Keratinocyte (primary cell): ENCODE results near the gene PIK3C3. TPM values are rescaled to one million over a fixed set of nuclear protein-coding genes. Genes with fewer than 3 reads are reported as not detected.

Source experiments
- DNase-seq: peaks from one replicate; pipeline ENCODE4 v3.0.0-alpha.2; 2011; ENCODE audit warnings: low read depth, missing footprints, low spot score
- FAIRE-seq: peaks from 2 replicates; lab custom pipeline; 2011; peaks lifted over from hg19 to GRCh38; lab: Jason Lieb, UNC
- H2AFZ ChIP-seq: 2 replicates; pipeline ENCODE4 v1.6.0; 2012; ENCODE audit warnings: low read length, control low read depth, inconsistent platforms; ENCODE audit not compliant: control insufficient read depth
- H3K27ac ChIP-seq: 2 replicates; pipeline ENCODE4 v1.5.1; 2011; ENCODE audit warnings: low read length; ENCODE audit not compliant: control insufficient read depth, insufficient read depth
- H3K27me3 ChIP-seq: 3 replicates; pipeline ENCODE4 v1.6.0; 2011; ENCODE audit warnings: low read length; ENCODE audit not compliant: control insufficient read depth, insufficient read depth; ENCODE audit errors: extremely low read depth
- H3K36me3 ChIP-seq, 2 experiments: 2 replicates in 1 of 2; 3 replicates in 1 of 2; pipeline ENCODE4 v1.5.1; 2011; ENCODE audit warnings: low read length in 2 of 2, mild to moderate bottlenecking in 1 of 2; ENCODE audit not compliant: control insufficient read depth in 2 of 2, insufficient read depth in 2 of 2; ENCODE audit errors: extremely low read depth in 1 of 2
- H3K4me1 ChIP-seq: 3 replicates; pipeline ENCODE4 v1.5.1; 2011; ENCODE audit warnings: low read length; ENCODE audit not compliant: control insufficient read depth, insufficient read depth; ENCODE audit errors: extremely low read depth
- H3K4me2 ChIP-seq: 3 replicates; pipeline ENCODE4 v1.6.0; 2011; ENCODE audit warnings: low read depth, low read length; ENCODE audit not compliant: control insufficient read depth, insufficient read depth; ENCODE audit errors: extremely low read depth
- H3K4me3 ChIP-seq, 3 experiments: fragments of 200-600 bp in 1 of 3; sonication (generic) in 1 of 3; 2 replicates in 2 of 3; 3 replicates in 1 of 3; pipeline ENCODE4 v1.5.1; 2011 to 2016; ENCODE audit warnings: low read length in 3 of 3, mild to moderate bottlenecking in 3 of 3, control low read depth in 2 of 3, inconsistent platforms in 1 of 3, low read depth in 1 of 3, mixed read lengths in 1 of 3, mixed run types in 1 of 3, moderate library complexity in 1 of 3; ENCODE audit not compliant: control insufficient read depth in 2 of 3, insufficient read depth in 2 of 3; ENCODE audit errors: extremely low read depth in 1 of 3
- H3K79me2 ChIP-seq: 2 replicates; pipeline ENCODE4 v1.6.0; 2012; ENCODE audit warnings: low read length; ENCODE audit not compliant: control insufficient read depth, insufficient read depth
- H3K9ac ChIP-seq: 3 replicates; pipeline ENCODE4 v1.6.0; 2011; ENCODE audit warnings: low read length; ENCODE audit not compliant: control insufficient read depth, insufficient read depth; ENCODE audit errors: extremely low read depth
- H3K9me1 ChIP-seq: 3 replicates; pipeline ENCODE4 v1.6.0; 2011; ENCODE audit warnings: low read length; ENCODE audit not compliant: control insufficient read depth, insufficient read depth; ENCODE audit errors: extremely low read depth
- H3K9me3 ChIP-seq: 2 replicates; pipeline ENCODE4 v1.5.1; 2012; ENCODE audit warnings: low read depth, low read length; ENCODE audit not compliant: control insufficient read depth
- H4K20me1 ChIP-seq: 3 replicates; pipeline ENCODE4 v1.6.0; 2011; ENCODE audit warnings: low read length; ENCODE audit not compliant: control insufficient read depth, insufficient read depth; ENCODE audit errors: extremely low read depth
- CTCF ChIP-seq, 3 experiments: IDR thresholded peaks in 1 of 3; conservative IDR thresholded peaks in 1 of 3; optimal IDR thresholded peaks in 1 of 3; 2 replicates in 2 of 3; 3 replicates in 1 of 3; pipeline versions ENCODE3 to v1.5.1; 2011; ENCODE audit warnings: low read length in 3 of 3, mild to moderate bottlenecking in 3 of 3, moderate library complexity in 2 of 3, control low read depth in 1 of 3, inconsistent platforms in 1 of 3; ENCODE audit not compliant: insufficient read depth in 2 of 3; ENCODE audit errors: extremely low read depth in 1 of 3
- EZH2 ChIP-seq: IDR thresholded peaks from one replicate; pipeline ENCODE4 v1.6.1; 2012; ENCODE audit warnings: inconsistent platforms, mild to moderate bottlenecking, low read length, moderate library complexity
- dilution Hi-C: fragments of 300-500 bp; cut with MboI; formaldehyde crosslinking; loops from one replicate; pipeline ENCODE4 v1.7.0; 2020; ENCODE audit warnings: low sequenced_read_pairs; ENCODE audit not compliant: extremely low pct_ligation_motif_present
- polyA plus RNA-seq, 5 experiments: library from polyadenylated mRNA; depleted of rRNA in 3 of 5; stranded (reverse) in 3 of 5; stranded (forward) in 1 of 5; unstranded in 1 of 5; fragments of >200 nt; gene quantifications; 1 replicate in 1 of 5; 2 replicates in 3 of 5; 3 replicates in 1 of 5; pipeline versions ENCODE4 v1.2.1 to v1.2.3, GENCODE V29; 2011 to 2012; ENCODE audit warnings: missing spikeins in 2 of 5, low read depth in 1 of 5, low replicate concordance in 1 of 5

PIK3C3 gene
- polyA plus RNA-seq, 1 donor (not counting 4 experiments of a cell fraction or from before 2014, with no cell fraction given): 65.0 TPM

GRCh38 chr18:41933778-41934177, 21.3 kb upstream of the PIK3C3 start:
- Histone ChIP-seq H3K9me1 (no peaks in the 10 kb centered on the region), H3K27me3 (no peaks in the 10 kb centered on the region), H3K4me1 (no peaks in the 10 kb centered on the region), H3K36me3 (no peaks in the 10 kb centered on the region), H3K9me3 (no peaks in the 10 kb centered on the region), H4K20me1 (no peaks in the 10 kb centered on the region), H3K27ac (no peak overlapping the region), H3K79me2 (no peaks in the 10 kb centered on the region), H2AFZ (no peak overlapping the region), H3K4me3 (no peak overlapping the region), H3K4me2 (no peak overlapping the region), H3K9ac (no peak overlapping the region)
- dilution Hi-C loops: no loop called here
- FAIRE-seq (no peak), DNase-seq (no peak)
- TF ChIP-seq CTCF (optimal IDR thresholded peaks at IDR 0.05 in 1 of 3, IDR thresholded peaks at IDR 0.05 in 1 of 3, conservative IDR thresholded peaks at IDR 0.05 in 1 of 3; ENCODE audit: extremely low read depth in 1 of 3, insufficient read depth in 2 of 3, low read length in 3 of 3): no peak
- no peak for TF ChIP-seq EZH2

GRCh38 chr18:41936471-41937134, 18.4 kb upstream of the PIK3C3 start:
- Histone ChIP-seq H3K27me3 (no peaks in the 10 kb centered on the region), H3K9ac (no peak overlapping the region), H3K9me1 (no peaks in the 10 kb centered on the region), H3K36me3 (no peaks in the 10 kb centered on the region), H3K4me2 (no peak overlapping the region), H3K9me3 (no peaks in the 10 kb centered on the region), H3K79me2 (no peaks in the 10 kb centered on the region), H3K4me3 (no peak overlapping the region), H4K20me1 (no peaks in the 10 kb centered on the region), H3K4me1 (peaks cover 6% of the 10 kb centered on the region), H2AFZ (peak overlapping the region; percentile 42), H3K27ac (no peak overlapping the region)
- DNase-seq (no peak), FAIRE-seq (no peak)
- TF ChIP-seq EZH2: no peak
- no peak for TF ChIP-seq CTCF (optimal IDR thresholded peaks at IDR 0.05 in 1 of 3, IDR thresholded peaks at IDR 0.05 in 1 of 3, conservative IDR thresholded peaks at IDR 0.05 in 1 of 3; ENCODE audit: extremely low read depth in 1 of 3, insufficient read depth in 2 of 3, low read length in 3 of 3)
- dilution Hi-C loops: no loop called here
